Measurements from ENCODE around the gene SLF1. TPM values are rescaled to one million over a fixed set of nuclear protein-coding genes. Genes with fewer than 3 reads are reported as not detected.
"Not testable (repeated sequence)": the region's sequence is repeated elsewhere in the genome, so short reads cannot be mapped to it uniquely, and the experiment has no call there.

SLF1 gene
- 20.2 and 22.7 TPM in 2 replicates for total RNA-seq (2014; rRNA removed; shearing (Covaris generic))

- H3K4me3 ChIP-seq (ENCODE audit: insufficient read depth, low read depth, low read length), result peak within 1 kb of the TSS; percentile 93
- peak; percentile 78 for DNase-seq
- no peaks in the 10 kb centered on the region for H3K36me3 ChIP-seq (replicated peaks; ENCODE audit: control insufficient read depth, insufficient read depth, low read length)
- H3K27me3 ChIP-seq (ENCODE audit: control insufficient read depth, insufficient read depth, low read length), result no peaks in the 10 kb centered on the region
These were observed at the start of gene SLF1, which contains the start of gene KIAA0825 for GRCh38 chr5:94618493-94619328. Gene SLF1, plus strand, starts transcription at chr5:94618669. Its CDS starts 10,142 bp downstream, at chr5:94628811. Gene KIAA0825, minus strand, starts transcription at chr5:94618604. Its CDS starts 81,478 bp downstream, at chr5:94537126.

- Histone ChIP-seq H3K27me3 (ENCODE audit: control insufficient read depth, insufficient read depth, low read length) (no peaks in the 10 kb centered on the region), H3K36me3 (replicated peaks; ENCODE audit: control insufficient read depth, insufficient read depth, low read length) (no peaks in the 10 kb centered on the region), H3K4me3 (ENCODE audit: insufficient read depth, low read depth, low read length) (no peak overlapping the region)
- DNase-seq, result no peak
These were observed 47.1 kb upstream of the SLF1 start for GRCh38 chr5:94571415-94571814.

GRCh38 chr5:94573349-94573748 is 45.1 kb upstream of the SLF1 start:
- H3K36me3 ChIP-seq (replicated peaks; ENCODE audit: control insufficient read depth, insufficient read depth, low read length); H3K27me3 ChIP-seq (ENCODE audit: control insufficient read depth, insufficient read depth, low read length); DNase-seq; H3K4me3 ChIP-seq (ENCODE audit: insufficient read depth, low read depth, low read length): not testable (repeated sequence)

- Histone ChIP-seq H3K27me3 (ENCODE audit: control insufficient read depth, insufficient read depth, low read length) (no peaks in the 10 kb centered on the region), H3K4me3 (ENCODE audit: insufficient read depth, low read depth, low read length) (no peak overlapping the region), H3K36me3 (replicated peaks; ENCODE audit: control insufficient read depth, insufficient read depth, low read length) (no peaks in the 10 kb centered on the region)
- no peak for DNase-seq
These were observed 43.3 kb upstream of the SLF1 start for GRCh38 chr5:94575196-94575595.

GRCh38 chr5:94577466-94578245 is 40.8 kb upstream of the SLF1 start:
- DNase-seq, result no peak
- Histone ChIP-seq H3K4me3 (ENCODE audit: insufficient read depth, low read depth, low read length) (no peak overlapping the region), H3K27me3 (ENCODE audit: control insufficient read depth, insufficient read depth, low read length) (no peaks in the 10 kb centered on the region), H3K36me3 (replicated peaks; ENCODE audit: control insufficient read depth, insufficient read depth, low read length) (no peaks in the 10 kb centered on the region)

GRCh38 chr5:94595281-94595840 is 23.1 kb upstream of the SLF1 start:
- no peak overlapping the region for H3K4me3 ChIP-seq (ENCODE audit: insufficient read depth, low read depth, low read length)
- DNase-seq, result no peak
- no peaks in the 10 kb centered on the region for H3K36me3 ChIP-seq (replicated peaks; ENCODE audit: control insufficient read depth, insufficient read depth, low read length)
- H3K27me3 ChIP-seq (ENCODE audit: control insufficient read depth, insufficient read depth, low read length), result no peaks in the 10 kb centered on the region

- peak; percentile 5 for DNase-seq
- Histone ChIP-seq H3K36me3 (replicated peaks; ENCODE audit: control insufficient read depth, insufficient read depth, low read length) (no peaks in the 10 kb centered on the region), H3K4me3 (ENCODE audit: insufficient read depth, low read depth, low read length) (no peak overlapping the region), H3K27me3 (ENCODE audit: control insufficient read depth, insufficient read depth, low read length) (no peaks in the 10 kb centered on the region)
These were observed 4.9 kb upstream of the SLF1 start for GRCh38 chr5:94613583-94613982.

GRCh38 chr5:94614156-94614805 is 4.2 kb upstream of the SLF1 start:
- DNase-seq, result no peak
- no peaks in the 10 kb centered on the region for H3K36me3 ChIP-seq (replicated peaks; ENCODE audit: control insufficient read depth, insufficient read depth, low read length)
- no peaks in the 10 kb centered on the region for H3K27me3 ChIP-seq (ENCODE audit: control insufficient read depth, insufficient read depth, low read length)
- no peak overlapping the region for H3K4me3 ChIP-seq (ENCODE audit: insufficient read depth, low read depth, low read length)

GRCh38 chr5:94615862-94616261 is 2.6 kb upstream of the SLF1 start:
- no peak for DNase-seq
- Histone ChIP-seq H3K4me3 (ENCODE audit: insufficient read depth, low read depth, low read length) (no peak overlapping the region), H3K36me3 (replicated peaks; ENCODE audit: control insufficient read depth, insufficient read depth, low read length) (no peaks in the 10 kb centered on the region), H3K27me3 (ENCODE audit: control insufficient read depth, insufficient read depth, low read length) (no peaks in the 10 kb centered on the region)

- Histone ChIP-seq H3K36me3 (replicated peaks; ENCODE audit: control insufficient read depth, insufficient read depth, low read length) (no peaks in the 10 kb centered on the region), H3K4me3 (ENCODE audit: insufficient read depth, low read depth, low read length) (peak overlapping the region; percentile 93), H3K27me3 (ENCODE audit: control insufficient read depth, insufficient read depth, low read length) (no peaks in the 10 kb centered on the region)
- peak; percentile 4 for DNase-seq
These were observed 408 bp upstream of the SLF1 start for GRCh38 chr5:94618029-94618492.

- Histone ChIP-seq H3K27me3 (ENCODE audit: control insufficient read depth, insufficient read depth, low read length) (no peaks in the 10 kb centered on the region), H3K4me3 (ENCODE audit: insufficient read depth, low read depth, low read length) (no peak overlapping the region), H3K36me3 (replicated peaks; ENCODE audit: control insufficient read depth, insufficient read depth, low read length) (no peaks in the 10 kb centered on the region)
- no peak for DNase-seq
These were observed 1.8 kb downstream of the SLF1 start for GRCh38 chr5:94620256-94620655.

- Histone ChIP-seq H3K4me3 (ENCODE audit: insufficient read depth, low read depth, low read length) (no peak overlapping the region), H3K27me3 (ENCODE audit: control insufficient read depth, insufficient read depth, low read length) (no peaks in the 10 kb centered on the region)
- DNase-seq, result no peak
These were observed 3.3 kb downstream of the SLF1 start for GRCh38 chr5:94621763-94622162.

GRCh38 chr5:94623011-94623410 is 4.5 kb downstream of the SLF1 start:
- Histone ChIP-seq H3K4me3 (ENCODE audit: insufficient read depth, low read depth, low read length) (no peak overlapping the region), H3K36me3 (replicated peaks; ENCODE audit: control insufficient read depth, insufficient read depth, low read length) (no peaks in the 10 kb centered on the region), H3K27me3 (ENCODE audit: control insufficient read depth, insufficient read depth, low read length) (no peaks in the 10 kb centered on the region)
- DNase-seq, result no peak

More at GRCh38 chr5:94621763-94622162, 3.3 kb downstream of the SLF1 start:
- no peaks in the 10 kb centered on the region for H3K36me3 ChIP-seq (replicated peaks; ENCODE audit: control insufficient read depth, insufficient read depth, low read length)

- H3K36me3 ChIP-seq (replicated peaks; ENCODE audit: control insufficient read depth, insufficient read depth, low read length), result no peaks in the 10 kb centered on the region
- DNase-seq, result no peak
- no peaks in the 10 kb centered on the region for H3K27me3 ChIP-seq (ENCODE audit: control insufficient read depth, insufficient read depth, low read length)
- H3K4me3 ChIP-seq (ENCODE audit: insufficient read depth, low read depth, low read length), result no peak overlapping the region
These were observed 5.4 kb downstream of the SLF1 start for GRCh38 chr5:94623877-94624276.
